Pancreas (tissue), 10 donors: Measurements from ENCODE around the gene PPP2R2B. TPM values are rescaled to one million over a fixed set of nuclear protein-coding genes. Genes with fewer than 3 reads are reported as not detected.

Experiments
- ATAC-seq, 4 donors: fragments of 200-7000 bp; cut with Tn5 transposase; one replicate each; pipeline versions ENCODE4 v1.8.0 to v1.9.1; 2020; ENCODE audit warnings: mild to moderate bottlenecking in 4 of 4, moderate library complexity in 4 of 4
- DNase-seq, 6 donors: peaks; one replicate each; pipeline ENCODE4 v3.0.0-alpha.2; 2020
- FAIRE-seq: peaks from 2 replicates; lab custom pipeline; 2012; peaks lifted over from hg19 to GRCh38; lab: Jason Lieb, UNC
- H3K27ac ChIP-seq, 4 donors: fragments of 200-600 bp; sonication (generic); 1 replicate in 3 of 4; 2 replicates in 1 of 4; pipeline versions ENCODE4 v1.5.0 to v1.8.0; 2020
- H3K27me3 ChIP-seq, 4 donors: fragments of 200-600 bp; one replicate each; pipeline ENCODE4 v1.8.0; 2021
- H3K36me3 ChIP-seq, 3 donors: fragments of 200-600 bp; sonication (generic) in 1 of 3; one replicate each; pipeline versions ENCODE4 v1.5.0 to v1.8.0; 2020 to 2021
- H3K4me1 ChIP-seq, 3 donors: fragments of 200-600 bp; one replicate each; pipeline ENCODE4 v1.8.0; 2021
- H3K4me3 ChIP-seq, 4 donors: fragments of 200-600 bp; sonication (generic) in 2 of 4; one replicate each; pipeline versions ENCODE4 v1.5.0 to v1.8.0; 2020 to 2021
- H3K9me3 ChIP-seq, 4 donors: fragments of 200-600 bp; one replicate each; pipeline ENCODE4 v1.8.0; 2021
- WGBS, 2 donors: extraction: QIAGEN DNeasy Blood & Tissue Kit; methylation state at CpG; one replicate each; pipeline ENCODE4 v1.1.7; 2013; 5-methylcytosine and 5-hydroxymethylcytosine counted together
- intact Hi-C, 3 donors: fragments of 100-400 bp; cut with DNase I; formaldehyde crosslinking; loops; one replicate each; pipeline versions ENCODE4 v1.11.1 to v1.14.2; 2022
- polyA plus RNA-seq, 2 donors: library from polyadenylated mRNA; stranded (reverse); fragments of 200-250 nt; gene quantifications; one replicate each; pipeline ENCODE4 v1.2.3, GENCODE V29; 2013
- total RNA-seq, 6 donors: library from RNA; stranded (reverse); fragmentation: NEBNext Ultra II Directional in 4 of 6; extraction: Animal tissue kit (Norgen Biotek cat#: 25700) in 4 of 6; gene quantifications; one replicate each; pipeline versions ENCODE4 v1.2.1 to v1.2.4, GENCODE V29; 2021 to 2023
- TF ChIP-seq, protein P1 (sequence below), 4 donors: fragments of 200-600 bp; sonication (generic) in 3 of 4; IDR thresholded peaks; one replicate each; pipeline versions ENCODE4 v1.5.0 to v1.8.0; 2021; ENCODE audit warnings: antibody characterized with exemption in 4 of 4
- donor health status: healthy with polysubstance abuse.
- donor health status: DM: no; HTN: no; CAD: no; lungs with moderate emphysema.
- donor health status: DM: no; HTN: no; CAD: no.
- donor health status: control.
- donor health status: control.
- donor health status: Bipolar disorder and iron deficiency.
- donor health status: DM: yes; HTN: yes; CAD: no.
- donor health status: DM: no; HTN: no; CAD: no.
- donor health status: DM: no; HTN: no; CAD: no.
- donor health status: DM: yes; HTN: yes; CAD: no.

The PPP2R2B gene
- total and polyA plus RNA-seq, 8 donors = 0.51 to 3.5 (median 0.81) TPM

DNA sequence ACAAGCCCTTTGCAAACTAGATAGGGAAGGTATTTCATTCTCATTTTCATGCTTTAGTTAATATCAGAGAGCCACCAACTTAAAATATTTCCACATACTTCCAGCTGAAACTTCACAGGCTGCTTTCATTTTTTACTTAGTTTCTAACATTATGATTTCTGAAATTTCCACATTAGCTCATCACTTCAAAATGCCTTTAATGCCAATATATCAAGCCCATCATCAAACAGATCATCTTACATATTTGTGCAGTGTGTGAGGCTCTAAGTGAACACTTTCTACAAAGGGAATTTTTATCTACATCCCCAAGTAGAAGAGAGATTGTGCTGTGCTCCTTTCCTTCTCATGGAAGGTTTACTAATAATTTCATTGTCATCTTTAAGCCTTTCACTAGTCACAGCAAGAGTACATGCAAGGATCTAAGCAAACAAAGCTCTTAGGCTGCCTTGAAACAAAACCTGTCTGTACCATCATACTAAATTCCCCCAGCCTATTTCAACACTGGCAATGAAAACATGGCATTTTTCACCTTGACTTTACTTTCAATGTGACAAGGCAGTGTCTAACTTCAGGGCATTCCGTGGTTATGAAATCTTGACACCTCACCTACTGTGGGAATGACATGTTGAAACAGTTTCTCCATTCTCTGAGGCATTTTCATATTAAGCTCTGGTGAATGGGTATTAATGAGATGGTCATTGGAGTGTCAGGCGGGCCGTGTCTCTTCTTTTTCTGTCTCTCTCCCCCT lies 45.4 kb downstream of the PPP2R2B start:
- TF ChIP-seq, protein P1, sequence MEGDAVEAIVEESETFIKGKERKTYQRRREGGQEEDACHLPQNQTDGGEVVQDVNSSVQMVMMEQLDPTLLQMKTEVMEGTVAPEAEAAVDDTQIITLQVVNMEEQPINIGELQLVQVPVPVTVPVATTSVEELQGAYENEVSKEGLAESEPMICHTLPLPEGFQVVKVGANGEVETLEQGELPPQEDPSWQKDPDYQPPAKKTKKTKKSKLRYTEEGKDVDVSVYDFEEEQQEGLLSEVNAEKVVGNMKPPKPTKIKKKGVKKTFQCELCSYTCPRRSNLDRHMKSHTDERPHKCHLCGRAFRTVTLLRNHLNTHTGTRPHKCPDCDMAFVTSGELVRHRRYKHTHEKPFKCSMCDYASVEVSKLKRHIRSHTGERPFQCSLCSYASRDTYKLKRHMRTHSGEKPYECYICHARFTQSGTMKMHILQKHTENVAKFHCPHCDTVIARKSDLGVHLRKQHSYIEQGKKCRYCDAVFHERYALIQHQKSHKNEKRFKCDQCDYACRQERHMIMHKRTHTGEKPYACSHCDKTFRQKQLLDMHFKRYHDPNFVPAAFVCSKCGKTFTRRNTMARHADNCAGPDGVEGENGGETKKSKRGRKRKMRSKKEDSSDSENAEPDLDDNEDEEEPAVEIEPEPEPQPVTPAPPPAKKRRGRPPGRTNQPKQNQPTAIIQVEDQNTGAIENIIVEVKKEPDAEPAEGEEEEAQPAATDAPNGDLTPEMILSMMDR (IDR thresholded peaks at IDR 0.05) = no peak
- intact Hi-C loops = no loop called here
- H3K27me3 ChIP-seq = no peaks in the 10 kb centered on the region
- no peaks in the 10 kb centered on the region for H3K4me1 ChIP-seq
- H3K9me3 ChIP-seq = no peaks in the 10 kb centered on the region
- H3K4me3 ChIP-seq = no peak overlapping the region
- no peak overlapping the region for H3K27ac ChIP-seq
- 55 to 83% methylated on average over 3 of the region's 3 CpGs for WGBS, 2 donors
- ATAC-seq (no peak), FAIRE-seq (no peak), DNase-seq (no peak)
- H3K36me3 ChIP-seq = no peaks in the 10 kb centered on the region

DNA sequence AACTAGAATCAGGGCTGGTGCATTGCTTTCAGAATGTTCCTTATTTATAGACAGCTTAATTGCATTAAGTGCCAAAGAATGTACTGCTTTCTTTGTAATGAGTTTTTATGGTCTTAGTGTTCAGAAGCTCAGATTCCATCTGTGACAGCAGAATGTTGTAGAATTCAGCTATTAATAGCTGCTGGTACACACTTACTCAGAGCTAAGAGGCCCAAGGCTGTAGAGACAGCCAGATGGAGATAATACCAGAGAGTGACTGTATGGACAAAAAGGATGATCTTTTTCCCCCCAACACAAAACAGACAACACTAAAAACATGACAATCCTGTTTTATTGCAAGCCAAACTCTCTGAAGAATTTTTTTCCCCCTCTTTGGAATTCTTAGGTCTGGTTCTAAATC lies 50.2 kb downstream of the PPP2R2B start:
- TF ChIP-seq, protein P1 (IDR thresholded peaks at IDR 0.05) = no peak

DNA sequence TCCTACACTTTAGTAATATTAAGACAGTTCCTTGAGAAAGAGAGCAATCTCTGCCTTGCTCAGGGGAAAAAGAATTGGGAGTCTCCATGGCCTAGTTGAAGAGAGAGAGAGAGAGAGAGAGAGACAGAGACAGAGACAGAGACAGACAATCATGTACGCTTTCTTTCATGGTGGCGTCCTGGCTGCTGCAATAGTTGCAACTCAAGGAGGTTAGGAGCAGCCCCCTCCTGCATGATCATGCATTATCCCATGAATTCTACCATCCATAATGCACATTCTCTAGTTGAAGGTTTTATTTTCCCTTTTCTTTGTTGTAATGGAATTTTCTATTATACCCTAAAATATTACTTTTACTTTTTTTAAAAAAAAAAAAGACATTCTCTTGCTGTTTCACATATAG lies 50.7 kb downstream of the PPP2R2B start:
- TF ChIP-seq, protein P1 (IDR thresholded peaks at IDR 0.05) = no peak
- DNase-seq = no peak
- H3K4me1 ChIP-seq = no peaks in the 10 kb centered on the region
- peaks cover 0 to 3% (median 0%) of the 10 kb centered on the region in 4 donors for H3K27me3 ChIP-seq
- H3K4me3 ChIP-seq = no peak overlapping the region
- no peak for ATAC-seq
- FAIRE-seq = no peak
- intact Hi-C loops = no loop called here
- WGBS, 2 donors = 65 to 94% methylated on average over 2 of the region's 2 CpGs
- H3K27ac ChIP-seq = no peak overlapping the region
- no peaks in the 10 kb centered on the region for H3K9me3 ChIP-seq
- H3K36me3 ChIP-seq = no peaks in the 10 kb centered on the region

More for the DNA sequence above, 50.2 kb downstream of the PPP2R2B start:
- H3K9me3 ChIP-seq = no peaks in the 10 kb centered on the region
- FAIRE-seq (no peak), ATAC-seq (no peak), DNase-seq (no peak)
- H3K4me1 ChIP-seq = no peaks in the 10 kb centered on the region
- H3K4me3 ChIP-seq = no peak overlapping the region
- intact Hi-C loops = no loop called here
- H3K27ac ChIP-seq = no peak overlapping the region
- peaks cover 0 to 3% (median 0%) of the 10 kb centered on the region in 4 donors for H3K27me3 ChIP-seq
- no peaks in the 10 kb centered on the region for H3K36me3 ChIP-seq

DNA sequence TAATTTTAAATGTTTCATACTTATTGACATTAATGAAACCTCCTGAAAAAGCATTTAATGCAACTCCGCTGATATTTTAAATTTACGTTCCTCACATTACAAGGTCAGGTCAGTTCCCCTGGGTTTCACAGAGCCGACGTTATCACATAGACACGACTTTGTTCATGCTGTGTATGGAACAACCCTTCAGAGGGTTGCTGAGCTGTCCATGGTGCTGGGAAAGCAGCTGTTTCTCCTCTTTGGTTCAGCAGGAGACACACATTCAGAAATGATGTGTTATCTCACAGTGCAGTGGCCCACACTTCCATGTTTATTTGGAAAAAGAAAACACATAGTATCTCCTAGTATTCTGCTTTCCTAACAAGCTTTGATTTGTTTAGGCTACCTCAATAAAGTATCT lies 53.5 kb downstream of the PPP2R2B start:
- Histone ChIP-seq H3K4me3 (no peak overlapping the region), H3K4me1 (no peaks in the 10 kb centered on the region), H3K27ac (no peak overlapping the region), H3K27me3 (peaks cover 0 to 3% (median 0%) of the 10 kb centered on the region in 4 donors), H3K9me3 (no peaks in the 10 kb centered on the region), H3K36me3 (no peaks in the 10 kb centered on the region)
- peak in 1 of 4 donors; percentile 59 for ATAC-seq
- intact Hi-C loops = no loop called here
- peak in 1 of 6 donors; percentile 18 for DNase-seq
- WGBS, 2 donors = 13% methylated on average over 5 of the region's 5 CpGs
- TF ChIP-seq, protein P1 (IDR thresholded peaks at IDR 0.05) = no peak
- no peak for FAIRE-seq

DNA sequence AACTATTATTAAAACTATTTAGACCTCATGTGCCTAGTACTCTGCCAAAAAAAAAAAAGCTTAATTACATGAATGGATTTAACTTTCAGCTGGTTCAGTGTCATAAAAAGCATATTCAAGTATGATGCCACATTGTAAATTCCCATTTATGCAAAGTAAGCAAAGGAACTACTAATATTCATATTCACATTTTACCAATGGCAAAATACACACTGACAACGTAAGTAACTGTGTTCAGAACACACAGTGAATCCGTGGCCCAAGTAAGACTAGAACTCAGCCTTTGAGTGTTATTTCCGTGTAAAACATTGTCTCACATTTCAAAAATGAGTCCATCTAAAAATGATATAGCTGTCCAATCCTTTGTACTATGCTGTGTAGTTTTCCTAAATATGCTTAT lies 56.8 kb downstream of the PPP2R2B start:
- intact Hi-C loops = no loop called here
- DNase-seq (no peak), FAIRE-seq (no peak), ATAC-seq (no peak)
- Histone ChIP-seq H3K4me1 (no peaks in the 10 kb centered on the region), H3K36me3 (no peaks in the 10 kb centered on the region), H3K27me3 (peaks cover 0 to 3% (median 0%) of the 10 kb centered on the region in 4 donors), H3K4me3 (no peak overlapping the region), H3K9me3 (no peaks in the 10 kb centered on the region), H3K27ac (no peak overlapping the region)
- TF ChIP-seq, protein P1 (IDR thresholded peaks at IDR 0.05) = no peak
- 61 to 75% methylated on average over 3 of the region's 3 CpGs for WGBS, 2 donors
